ENCODE measurements around the gene CPED1.
A peak's percentile ranks its signal among the peaks of the same experiment; 100 is the strongest.
"Not testable (repeated sequence)": the region's sequence is repeated elsewhere in the genome, so short reads cannot be mapped to it uniquely, and the experiment has no call there.

The CPED1 gene

GRCh38 chr7:120981888-120982615, 6.5 kb upstream of the CPED1 start:
- no peak for DNase-seq

DNA sequence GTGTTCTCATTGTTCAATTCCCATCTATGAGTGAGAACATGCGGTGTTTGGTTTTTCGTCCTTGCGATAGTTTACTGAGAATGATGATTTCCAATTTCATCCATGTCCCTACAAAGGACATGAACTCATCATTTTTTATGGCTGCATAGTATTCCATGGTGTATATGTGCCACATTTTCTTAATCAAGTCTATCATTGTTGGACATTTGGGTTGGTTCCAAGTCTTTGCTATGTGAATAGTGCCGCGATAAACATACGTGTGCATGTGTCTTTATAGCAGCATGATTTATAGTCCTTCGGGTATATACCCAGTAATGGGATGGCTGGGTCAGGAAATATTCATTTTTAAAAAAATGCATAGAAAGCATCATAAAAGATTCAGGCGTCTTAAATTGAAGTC, 4.9 kb upstream of the CPED1 start:
- DNase-seq, result not testable (repeated sequence)

GRCh38 chr7:120984406-120984805, 4.1 kb upstream of the CPED1 start:
- DNase-seq, result no peak

- DNase-seq, result no peak
These were observed 3.3 kb upstream of the CPED1 start for GRCh38 chr7:120985130-120985758.

GRCh38 chr7:120985839-120986238, 2.7 kb upstream of the CPED1 start:
- no peak for DNase-seq

- no peak for DNase-seq
These were observed 1.9 kb upstream of the CPED1 start for GRCh38 chr7:120986650-120987049.

DNA sequence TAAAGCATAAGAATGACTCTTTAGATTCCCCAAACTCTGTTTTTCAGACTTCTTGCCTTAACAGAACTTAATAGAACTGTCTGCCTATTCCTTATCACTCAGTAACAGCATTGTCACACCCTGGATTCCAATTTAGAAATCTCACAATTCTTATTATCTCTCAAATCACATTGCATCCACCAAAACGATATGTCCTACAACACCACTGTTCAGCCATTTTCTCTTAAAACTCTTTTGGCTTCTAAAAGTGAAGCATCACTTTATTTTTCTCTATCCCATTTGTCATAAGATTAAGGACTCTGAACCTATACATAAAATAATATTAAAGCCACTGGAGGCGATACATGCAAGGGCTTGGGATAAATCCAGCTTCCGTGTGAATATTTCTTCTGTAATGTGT, 1.2 kb upstream of the CPED1 start:
- DNase-seq, result no peak

DNA sequence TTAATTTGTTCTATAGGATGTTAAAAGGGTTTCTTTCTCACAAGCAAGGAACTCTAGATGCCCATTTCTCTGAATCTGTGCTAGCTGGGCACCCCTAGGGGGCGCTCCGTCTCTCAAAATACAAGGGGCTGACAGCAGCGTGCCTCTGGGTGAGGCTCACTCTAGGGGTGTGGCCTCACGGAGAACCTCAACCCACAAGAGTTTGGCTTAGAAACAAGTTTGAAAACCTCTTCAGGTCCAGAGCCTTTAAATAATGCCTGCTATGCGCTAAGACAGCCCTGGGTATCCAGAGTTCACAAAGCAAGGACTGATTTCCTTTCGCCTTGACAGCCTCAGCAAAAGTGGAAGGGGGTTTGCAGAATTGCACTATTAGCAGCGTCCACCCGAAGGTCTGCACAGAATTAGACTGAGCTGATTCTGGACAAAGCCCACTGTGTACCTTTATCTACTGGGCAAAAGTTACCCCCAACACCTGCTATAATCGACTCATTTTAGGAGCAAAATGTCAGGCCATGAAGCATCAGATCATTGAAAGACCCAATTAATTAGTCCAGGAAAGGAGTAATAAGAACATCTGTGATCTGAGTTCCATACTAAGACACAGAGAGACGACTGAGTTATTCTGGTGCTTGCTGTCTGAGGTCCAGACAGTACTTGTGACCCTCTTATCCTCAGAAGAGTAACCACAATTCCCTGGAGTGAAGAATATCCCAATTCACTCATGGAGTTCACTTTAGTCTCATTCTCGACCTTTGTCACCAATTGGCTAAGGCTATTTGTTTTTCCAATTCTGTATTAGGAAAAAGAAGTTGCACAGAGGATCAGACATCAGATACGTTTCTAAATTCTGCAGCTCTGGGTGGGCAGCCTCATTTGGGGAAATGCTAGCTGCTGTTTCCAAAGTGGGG, 574 bp upstream of the CPED1 start:
- peak; percentile 90 to 93 for DNase-seq

DNA sequence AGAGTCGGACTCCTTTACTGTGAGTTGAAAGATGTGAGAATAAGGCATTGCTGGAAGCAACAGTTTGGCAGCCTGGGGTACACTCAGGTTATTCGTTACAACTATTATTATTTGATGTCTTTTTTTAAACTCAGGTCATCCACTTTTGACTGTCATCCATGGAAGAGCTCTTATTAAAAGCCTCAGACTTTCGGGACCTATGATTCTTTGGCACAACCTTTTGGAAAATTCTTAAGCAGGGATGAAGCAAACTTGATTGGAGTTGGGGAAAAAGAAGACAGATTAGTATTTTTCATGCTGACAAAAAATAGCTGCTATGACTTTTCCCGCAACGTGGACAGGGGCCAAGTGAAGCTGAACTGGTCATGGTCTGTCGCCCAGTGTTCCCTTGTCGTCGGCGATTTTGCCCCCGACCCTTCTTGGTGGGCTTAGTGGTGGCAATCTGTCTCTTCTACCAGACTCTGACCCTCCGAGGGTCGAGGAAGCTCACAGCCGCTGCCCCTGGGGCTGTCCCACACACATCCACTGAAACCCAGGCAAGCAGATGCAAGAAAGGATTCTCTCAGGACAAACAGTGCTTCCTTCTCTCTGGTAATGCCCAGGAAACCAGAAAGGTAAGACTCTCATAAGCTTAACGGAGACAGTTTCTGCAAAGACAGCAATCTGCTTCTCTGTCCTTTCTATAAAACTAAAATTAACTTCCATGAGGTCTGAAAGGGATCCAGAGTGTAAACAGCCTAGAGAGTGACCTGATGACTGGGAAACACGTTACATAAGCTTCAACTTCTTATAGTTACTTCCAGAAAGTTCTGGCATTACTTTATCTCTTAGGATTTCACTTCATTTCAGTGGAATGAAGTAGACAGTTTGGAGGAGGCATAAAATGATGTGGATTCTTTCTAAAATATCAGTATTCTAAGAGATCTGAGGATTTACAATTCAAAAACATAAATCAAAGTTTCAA, 1.0 kb downstream of the CPED1 start:
- no peak for DNase-seq

DNA sequence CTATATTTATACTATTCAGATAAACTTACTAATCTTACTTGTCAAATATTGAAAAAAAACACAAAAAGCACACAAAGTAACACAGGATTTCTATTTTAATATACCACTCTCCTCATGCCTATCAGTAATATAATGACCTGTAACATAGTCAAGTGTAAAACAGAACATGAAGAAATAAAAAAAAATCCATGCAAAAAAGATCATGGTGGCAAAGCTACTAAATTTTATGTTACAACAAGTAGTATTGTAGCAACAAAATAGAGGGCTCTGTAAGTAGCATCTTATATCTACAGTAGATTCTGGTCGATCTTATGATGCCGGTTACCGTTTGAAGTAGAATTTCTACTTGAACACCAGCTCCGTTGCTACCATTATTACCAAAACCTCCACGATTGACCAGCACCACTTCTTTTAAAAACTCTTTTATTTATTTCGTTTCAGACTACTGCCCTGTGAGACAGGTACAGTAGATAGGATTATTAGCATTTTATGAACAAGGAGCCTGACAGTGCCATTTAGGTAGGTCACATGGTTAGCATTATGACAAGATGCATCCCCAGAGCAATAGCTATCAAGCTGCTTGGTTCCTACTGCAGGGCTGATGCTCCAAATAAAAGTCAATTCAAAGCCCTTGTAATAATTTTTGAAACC, 2.1 kb downstream of the CPED1 start:
- no peak for DNase-seq

- DNase-seq, result no peak
These were observed 2.6 kb downstream of the CPED1 start for GRCh38 chr7:120991161-120991560.

GRCh38 chr7:120991581-120991980, 3.1 kb downstream of the CPED1 start:
- no peak for DNase-seq

DNA sequence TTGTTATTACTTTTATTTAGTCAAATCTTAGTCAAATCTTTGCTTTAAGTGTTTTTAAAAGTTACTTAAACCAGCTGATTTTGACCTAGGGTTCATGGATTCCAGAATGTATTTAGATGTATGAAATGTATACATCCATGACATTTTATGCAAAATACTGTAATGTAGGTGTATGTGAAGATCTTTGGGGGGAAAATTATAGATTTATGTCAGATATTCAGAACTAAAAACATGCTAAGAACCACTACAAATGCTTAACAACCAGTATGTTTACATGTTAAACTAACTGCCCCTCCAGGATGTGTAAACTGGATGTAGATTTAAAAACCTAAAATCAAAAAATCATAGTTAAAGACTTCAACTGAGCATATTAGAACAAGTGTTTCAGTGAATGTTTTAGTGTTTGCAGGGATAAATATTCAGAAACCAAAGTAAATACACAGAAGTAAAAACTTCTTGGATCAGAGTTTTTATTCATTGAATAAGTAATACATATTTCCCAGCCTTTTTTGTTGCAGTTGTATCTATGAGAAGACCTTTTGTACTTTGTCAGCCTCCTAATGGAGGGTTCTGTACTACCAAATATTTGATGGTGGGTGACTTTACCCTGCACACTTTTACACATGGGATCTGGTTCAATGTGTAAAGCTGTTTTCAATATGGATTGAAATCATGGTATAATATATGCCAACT, 3.9 kb downstream of the CPED1 start:
- DNase-seq, result no peak

DNA sequence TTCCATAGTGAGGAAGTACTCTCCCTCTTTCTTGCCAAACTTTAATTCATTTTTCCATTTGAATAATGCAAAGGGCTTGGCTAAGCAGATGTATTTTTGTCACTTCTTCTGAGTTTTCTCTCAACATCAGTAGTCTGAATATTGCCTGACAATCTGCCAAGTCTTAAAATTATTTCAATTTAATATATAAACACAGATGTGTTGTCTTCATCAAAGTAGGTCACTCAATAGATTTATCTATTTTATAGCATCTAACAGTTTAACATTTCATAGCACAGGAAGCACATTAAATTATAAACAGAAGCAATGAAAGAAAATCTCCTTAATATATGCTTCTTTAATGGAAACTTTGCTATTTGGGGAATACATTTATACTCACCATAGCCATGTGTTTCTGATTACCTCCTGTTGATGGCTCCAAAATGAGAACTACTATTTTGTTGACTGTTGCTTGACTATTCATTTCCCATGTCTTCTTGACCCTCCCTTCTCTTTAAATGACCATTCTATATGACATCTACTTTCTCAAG, 4.5 kb downstream of the CPED1 start:
- no peak for DNase-seq

DNA sequence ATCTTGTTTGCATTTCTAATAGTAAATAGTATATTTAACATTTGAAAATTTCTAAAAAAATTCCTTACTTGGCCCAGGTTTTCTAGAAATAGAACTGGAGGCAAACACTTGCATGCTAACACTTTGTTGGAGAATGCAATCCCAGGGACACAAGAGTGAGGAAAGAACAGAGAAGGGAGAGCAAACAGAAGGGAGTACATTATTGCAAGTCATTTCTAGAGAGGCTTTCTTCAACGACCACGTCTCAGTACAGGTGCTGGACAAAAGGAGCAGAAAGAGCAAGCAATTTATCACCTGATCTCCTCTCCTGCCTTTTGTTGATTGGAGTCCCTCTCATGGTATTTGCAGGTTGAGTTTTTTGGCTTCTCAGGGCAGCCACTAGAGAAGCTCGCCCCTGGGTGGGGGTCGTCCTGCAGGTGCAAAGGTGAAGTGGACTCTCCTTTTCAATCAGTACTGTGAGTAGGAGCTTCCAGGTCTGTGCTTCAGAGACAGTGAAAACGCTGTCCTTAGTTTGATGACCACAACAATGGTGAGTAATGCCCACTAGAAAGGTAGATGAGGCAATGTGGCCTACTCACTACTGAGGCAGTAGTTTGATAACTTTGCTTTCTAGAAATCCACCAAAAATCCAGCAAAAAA, 5.2 kb downstream of the CPED1 start:
- DNase-seq, result no peak

DNA sequence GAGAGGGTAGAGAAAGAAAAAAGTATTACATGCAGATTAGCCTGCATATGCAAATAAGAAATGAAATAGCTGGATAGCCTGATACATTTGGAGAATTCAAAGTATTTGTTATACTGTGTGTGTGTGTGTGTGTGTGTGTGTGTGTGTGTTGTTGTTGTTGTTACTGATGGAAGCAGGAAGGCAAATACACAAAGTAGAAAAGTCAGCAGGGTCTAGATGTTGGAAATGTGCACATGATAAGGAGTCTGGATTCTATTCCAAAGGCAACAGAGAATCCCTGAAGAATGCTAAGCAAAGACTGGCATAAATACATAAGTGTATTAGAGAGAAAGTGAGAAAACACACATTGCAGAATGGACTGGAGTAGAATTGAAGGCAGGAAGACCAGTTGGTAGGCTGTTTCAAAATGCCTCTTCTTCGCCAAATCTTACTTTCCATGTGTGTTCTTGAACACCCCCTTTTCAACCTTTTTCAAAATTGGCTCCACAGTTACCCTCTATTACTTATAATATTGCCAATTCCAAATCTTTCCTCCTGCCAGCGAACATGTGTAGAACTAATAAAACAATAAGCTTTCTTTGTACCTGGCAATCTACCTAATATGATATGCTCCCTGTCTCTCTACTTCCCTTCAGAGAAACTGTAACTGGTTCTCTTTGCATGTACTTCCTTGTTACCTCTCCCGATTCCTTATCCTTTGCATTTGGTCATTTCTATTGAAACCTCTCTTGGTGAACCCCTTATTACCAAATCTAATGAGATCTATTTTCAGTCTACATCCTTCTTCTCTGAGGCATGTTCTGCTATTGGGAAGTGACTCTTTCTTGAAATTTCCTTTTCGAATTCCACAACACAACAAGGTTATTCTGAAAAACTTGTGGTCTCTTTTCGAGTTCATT, 6.2 kb downstream of the CPED1 start:
- DNase-seq, result peak; percentile 22 to 61

GRCh38 chr7:120995654-120996053, 7.1 kb downstream of the CPED1 start:
- no peak for DNase-seq

- DNase-seq, result peak; percentile 92 to 95
These were observed 7.9 kb downstream of the CPED1 start for GRCh38 chr7:120996333-120996987.

DNA sequence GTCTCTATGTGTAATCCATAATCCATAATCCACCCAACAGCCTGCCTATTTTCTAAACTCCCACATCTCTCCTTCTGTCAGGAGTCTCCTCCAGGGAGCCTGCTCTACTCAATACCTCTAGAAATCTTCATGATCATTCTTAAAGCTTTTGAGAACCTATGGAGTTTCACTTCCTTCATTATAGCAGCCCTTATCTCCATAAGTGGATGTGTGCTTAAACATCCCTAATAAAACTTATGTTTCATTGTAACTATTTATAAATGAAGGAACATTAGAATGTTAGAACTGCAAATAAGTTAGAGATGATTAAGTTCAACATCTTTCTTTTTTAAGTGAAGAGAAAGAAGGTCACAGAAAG, 8.5 kb downstream of the CPED1 start:
- DNase-seq, result peak in 1 of 2 donors; percentile 55
